ENCODE measurements around the gene ARMC7. TPM values are rescaled to one million over a fixed set of nuclear protein-coding genes. Genes with fewer than 3 reads are reported as not detected.
A peak's percentile ranks its signal among the peaks of the same experiment; 100 is the strongest.

ARMC7 gene
- total RNA-seq, 1 donor from 2014 or later = 2.4 TPM

DNA sequence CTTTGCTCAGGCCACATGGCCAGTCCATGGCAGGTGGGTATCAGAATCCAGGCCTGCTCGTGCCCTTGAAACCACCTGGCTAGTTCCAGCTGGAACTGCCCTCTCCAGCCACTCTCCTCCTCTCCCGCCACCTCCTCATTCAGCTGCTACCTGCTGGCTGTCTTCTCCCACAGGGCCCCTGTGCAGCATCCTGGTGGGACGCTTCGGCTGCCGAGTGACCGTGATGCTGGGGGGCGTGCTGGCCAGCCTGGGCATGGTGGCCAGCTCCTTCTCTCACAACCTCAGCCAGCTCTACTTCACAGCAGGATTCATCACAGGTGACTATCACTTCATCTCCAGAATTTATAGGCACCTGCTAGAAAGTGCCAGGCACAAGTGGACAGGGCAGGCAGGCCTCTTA, 11.9 kb upstream of the ARMC7 start:
- no peak for FAIRE-seq
- no peak for DNase-seq (ENCODE audit: low spot score in 2 of 2)

DNA sequence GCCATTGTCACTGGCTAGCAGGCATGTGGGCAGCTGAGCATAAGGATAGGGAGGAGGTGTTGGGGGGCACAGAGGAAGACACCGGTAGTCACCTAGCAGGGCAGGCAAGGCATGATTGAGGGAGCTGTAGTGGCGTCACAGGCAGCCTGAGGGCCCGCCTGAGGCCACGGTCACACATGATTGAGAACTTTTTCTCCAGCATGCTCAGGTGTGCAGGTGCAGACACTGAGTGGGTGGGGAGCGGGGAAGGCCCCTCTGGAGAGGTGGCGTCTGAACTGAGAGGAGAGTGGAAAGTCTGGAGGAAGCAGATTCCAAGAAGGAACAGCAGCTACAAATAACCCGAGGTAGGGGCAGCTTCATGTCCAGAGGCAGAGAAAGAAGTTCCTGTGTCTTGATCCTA, 10.9 kb upstream of the ARMC7 start:
- DNase-seq (ENCODE audit: low spot score in 2 of 2) (no peak), FAIRE-seq (no peak)

DNA sequence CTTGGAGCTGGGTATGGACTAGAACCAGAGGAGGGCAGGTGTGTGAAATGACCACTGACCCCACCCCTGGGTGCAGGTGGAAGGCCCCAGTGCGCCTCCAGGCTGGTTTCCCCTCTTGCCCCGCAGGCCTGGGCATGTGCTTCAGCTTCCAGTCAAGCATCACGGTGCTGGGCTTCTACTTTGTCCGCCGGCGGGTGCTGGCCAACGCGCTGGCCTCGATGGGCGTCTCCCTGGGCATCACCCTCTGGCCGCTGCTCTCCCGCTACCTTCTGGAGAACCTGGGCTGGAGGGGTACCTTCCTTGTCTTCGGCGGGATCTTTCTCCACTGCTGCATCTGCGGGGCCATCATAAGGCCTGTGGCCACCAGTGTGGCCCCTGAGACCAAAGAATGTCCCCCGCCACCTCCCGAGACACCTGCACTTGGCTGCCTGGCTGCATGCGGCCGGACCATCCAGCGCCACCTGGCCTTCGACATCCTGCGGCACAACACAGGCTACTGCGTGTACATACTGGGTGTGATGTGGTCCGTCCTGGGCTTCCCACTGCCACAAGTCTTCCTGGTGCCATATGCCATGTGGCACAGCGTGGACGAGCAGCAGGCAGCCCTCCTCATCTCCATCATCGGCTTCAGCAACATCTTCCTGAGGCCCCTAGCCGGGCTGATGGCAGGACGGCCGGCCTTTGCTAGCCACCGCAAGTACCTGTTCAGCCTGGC, 9.7 kb upstream of the ARMC7 start:
- FAIRE-seq = no peak
- DNase-seq (ENCODE audit: low spot score in 2 of 2) = no peak

DNA sequence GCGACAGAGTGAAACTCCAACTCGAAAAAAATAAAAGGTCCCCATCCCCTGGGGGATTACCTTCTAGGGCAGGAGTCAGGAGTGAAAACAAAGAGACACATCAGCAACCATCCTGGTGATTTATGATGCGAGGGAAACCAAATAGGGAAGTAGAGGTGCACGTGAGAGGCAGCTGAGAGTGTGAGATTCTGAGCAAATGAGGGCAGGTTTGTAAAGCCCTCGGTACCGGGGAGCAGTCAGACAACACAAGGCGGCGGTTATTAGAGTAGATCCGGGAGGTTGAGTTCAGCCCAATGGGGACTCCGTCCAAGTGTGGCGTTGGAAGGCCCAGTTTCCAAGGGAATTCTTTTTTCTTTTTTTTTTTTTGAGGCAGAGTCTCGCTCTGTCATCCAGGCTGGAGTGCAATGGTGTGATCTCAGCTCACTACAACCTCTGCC, 7.4 kb upstream of the ARMC7 start:
- no peak for DNase-seq (ENCODE audit: low spot score in 2 of 2)
- no peak for FAIRE-seq

DNA sequence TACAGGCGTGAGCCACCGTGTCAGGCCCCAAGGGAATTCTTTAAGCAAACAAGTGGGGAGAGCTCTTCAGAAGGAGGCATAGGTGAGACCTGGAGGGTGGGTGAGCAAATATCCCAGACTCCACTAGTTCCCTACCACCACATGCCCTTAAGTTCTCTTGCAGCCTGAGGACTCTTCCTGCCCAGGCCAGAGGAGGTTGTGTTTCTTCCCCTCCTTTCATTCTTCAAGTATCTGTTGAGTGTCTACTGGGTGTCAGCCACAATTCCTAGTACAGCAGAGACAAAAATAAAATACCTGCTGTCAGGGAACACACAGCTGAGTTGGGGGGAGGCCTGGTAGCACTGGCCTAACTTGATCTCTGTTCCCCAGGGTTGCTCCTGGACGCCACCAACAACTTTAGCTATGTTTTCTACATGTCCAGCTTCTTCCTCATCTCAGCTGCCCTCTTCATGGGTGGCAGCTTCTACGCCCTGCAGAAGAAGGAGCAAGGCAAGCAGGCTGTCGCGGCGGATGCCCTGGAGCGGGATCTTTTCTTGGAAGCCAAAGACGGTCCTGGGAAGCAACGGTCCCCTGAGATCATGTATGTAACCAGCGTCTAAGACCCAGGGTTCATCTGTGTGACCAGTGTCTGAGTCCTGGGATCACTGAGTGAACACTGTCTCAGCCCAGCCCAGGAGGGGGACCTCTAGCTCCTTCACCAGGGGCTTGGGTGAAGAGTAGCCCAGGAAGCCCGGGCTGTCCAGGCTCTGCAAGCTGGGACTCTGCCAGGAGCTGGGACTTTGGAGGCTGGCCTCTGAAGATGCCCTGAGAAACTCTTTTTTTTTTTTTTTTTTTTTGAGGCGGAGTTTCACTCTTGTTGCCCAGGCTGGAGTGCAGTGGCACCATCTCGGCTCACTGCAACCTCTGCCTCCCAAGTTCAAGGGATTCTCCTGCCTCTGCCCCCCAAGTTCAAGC, 5.9 kb upstream of the ARMC7 start:
- FAIRE-seq (no peak), DNase-seq (ENCODE audit: low spot score in 2 of 2) (no peak)

DNA sequence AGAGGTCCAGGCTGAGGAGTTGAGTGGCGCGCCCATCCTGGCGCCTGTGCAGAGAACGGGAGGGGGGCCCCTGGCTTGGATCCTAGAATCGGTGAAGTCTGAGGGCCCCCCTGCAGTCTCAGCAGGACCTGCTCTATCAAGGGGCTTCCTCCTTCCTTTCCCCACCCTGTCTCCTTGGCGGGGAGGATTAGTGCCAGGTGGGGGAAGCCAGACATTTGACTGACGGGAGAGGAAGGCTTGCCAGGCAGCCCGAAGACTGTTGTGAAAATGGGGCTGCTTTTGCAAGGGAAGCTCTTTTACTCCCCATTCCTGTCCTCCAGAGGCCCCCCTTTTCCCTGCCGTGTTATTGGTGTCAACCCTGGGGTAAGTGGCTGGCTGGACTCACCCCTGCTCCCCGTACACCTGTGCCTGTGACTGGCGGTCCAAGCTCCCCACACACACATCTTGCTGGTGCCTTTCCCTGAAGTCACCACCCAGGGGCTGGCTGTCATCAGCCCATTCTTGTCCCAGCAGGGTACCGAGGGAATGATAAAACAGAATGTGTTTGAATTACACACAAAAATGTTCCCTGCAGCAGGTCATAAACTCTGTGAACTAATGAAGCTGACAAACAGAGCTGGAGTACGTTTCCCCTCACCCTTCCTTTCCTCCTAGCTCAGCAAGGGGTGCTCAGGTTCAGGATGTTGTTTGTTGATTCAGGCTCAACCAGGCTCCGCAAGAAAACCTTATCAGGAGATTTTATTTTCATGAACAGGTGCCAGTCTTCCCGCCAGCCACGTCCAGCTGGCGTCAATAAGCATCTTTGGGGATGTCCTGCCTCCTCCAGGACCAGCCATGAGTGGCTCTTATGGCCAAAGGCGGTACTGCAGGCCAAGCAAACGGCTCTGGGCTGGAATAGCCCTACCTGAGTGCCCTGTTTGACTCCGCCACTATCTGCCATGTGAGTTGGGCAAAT, 4.4 kb upstream of the ARMC7 start:
- peak in 1 of 2 donors; percentile 69 for DNase-seq (ENCODE audit: low spot score in 2 of 2)

DNA sequence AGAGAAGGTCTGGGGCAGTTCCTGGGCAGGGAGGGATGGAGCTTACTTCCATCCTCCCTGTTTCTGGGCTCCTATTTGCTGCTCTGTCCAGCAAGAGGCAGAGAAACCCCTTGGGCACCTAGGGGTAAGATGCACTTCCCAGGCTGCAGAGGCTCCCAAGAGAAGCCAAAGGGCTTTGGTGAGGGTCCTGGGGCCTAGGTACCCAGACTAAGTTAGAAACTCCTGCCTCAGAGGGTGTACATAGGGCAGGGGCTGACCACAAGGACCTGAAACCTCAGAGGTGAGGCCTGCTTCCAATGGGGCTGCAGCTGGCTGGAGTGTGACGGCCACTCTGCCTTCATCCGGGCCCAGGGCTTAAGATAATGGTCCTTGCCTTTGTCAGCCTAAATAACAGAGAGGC, 1.6 kb upstream of the ARMC7 start:
- DNase-seq (ENCODE audit: low spot score in 2 of 2) (no peak), FAIRE-seq (no peak)

More for the DNA sequence above, 4.4 kb upstream of the ARMC7 start:
- FAIRE-seq = no peak

DNA sequence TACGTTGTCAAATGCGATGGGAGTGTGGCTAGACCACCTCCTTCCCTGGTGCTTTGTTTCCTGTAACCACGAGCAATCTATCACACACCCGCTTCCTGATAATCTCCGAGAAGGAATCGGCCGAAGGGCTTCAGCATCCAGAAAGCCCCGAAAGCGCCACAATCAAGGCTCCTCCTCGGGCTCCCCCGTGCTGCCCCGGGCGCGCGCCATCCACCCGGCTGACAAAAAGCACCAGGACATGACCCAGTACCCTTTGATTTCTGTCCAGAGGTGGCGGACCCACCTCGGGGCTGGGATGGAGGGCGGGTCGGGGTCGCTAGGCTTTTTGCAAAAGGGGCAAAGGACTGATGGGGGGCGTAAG, 743 bp upstream of the ARMC7 start:
- FAIRE-seq (no peak), DNase-seq (ENCODE audit: low spot score in 2 of 2) (no peak)

DNA sequence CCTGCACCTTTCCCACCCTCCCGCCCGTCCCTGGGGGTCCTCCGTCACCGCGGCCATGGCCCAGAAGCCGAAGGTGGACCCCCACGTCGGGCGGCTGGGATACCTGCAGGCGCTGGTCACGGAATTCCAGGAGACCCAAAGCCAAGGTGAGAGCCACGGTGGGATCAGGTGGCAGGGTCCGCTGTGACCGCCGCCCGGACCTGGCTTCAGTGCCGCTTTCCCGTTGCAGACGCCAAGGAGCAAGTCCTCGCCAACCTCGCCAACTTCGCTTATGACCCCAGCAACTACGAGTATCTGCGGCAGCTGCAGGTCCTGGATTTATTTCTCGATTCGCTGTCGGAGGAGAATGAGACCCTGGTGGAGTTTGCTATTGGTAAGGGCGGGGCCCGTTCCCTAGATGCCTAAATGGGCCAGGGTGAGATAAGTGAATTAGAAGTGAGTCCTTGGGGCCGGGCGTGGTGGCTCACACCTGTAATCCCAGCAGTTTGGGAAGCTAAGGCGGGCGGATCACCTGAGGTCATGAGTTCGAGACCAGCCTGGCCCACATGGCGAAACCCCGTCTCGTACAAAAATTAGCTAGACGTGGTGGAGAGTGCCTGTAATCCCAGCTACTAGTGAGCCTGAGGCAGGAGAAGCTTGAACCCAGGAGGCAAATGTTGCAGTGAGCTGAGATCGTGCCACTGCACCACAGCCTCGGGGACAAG, 617 bp downstream of the ARMC7 start:
- DNase-seq (ENCODE audit: low spot score in 2 of 2) (no peak), FAIRE-seq (no peak)

DNA sequence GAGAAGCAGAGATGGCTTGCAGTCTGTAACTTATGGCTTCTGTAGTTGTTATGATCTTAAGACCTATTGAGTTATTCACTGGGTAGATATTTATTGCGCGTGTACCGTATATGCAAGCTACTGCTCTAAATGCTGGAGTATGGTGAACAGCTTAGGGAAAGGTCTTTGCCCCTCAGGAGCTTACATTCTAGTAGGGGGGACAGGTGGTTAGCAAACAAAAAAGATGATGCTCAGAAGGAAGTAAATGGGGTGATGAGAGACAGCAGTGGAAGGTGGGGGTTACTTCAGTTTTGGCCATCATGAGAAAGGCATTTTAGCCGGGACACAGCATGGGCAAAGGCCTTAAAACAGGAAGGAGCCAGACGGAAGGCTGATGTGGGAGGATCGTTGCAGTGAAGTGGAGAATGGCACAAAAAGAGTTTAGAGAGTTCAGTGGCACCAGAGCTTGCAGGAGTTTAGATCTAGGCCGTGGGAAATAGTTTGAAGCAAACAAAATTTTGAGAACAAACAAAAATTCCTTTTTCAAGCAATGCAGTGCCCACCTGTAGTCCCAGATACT, 2.1 kb downstream of the ARMC7 start:
- FAIRE-seq = no peak

DNA sequence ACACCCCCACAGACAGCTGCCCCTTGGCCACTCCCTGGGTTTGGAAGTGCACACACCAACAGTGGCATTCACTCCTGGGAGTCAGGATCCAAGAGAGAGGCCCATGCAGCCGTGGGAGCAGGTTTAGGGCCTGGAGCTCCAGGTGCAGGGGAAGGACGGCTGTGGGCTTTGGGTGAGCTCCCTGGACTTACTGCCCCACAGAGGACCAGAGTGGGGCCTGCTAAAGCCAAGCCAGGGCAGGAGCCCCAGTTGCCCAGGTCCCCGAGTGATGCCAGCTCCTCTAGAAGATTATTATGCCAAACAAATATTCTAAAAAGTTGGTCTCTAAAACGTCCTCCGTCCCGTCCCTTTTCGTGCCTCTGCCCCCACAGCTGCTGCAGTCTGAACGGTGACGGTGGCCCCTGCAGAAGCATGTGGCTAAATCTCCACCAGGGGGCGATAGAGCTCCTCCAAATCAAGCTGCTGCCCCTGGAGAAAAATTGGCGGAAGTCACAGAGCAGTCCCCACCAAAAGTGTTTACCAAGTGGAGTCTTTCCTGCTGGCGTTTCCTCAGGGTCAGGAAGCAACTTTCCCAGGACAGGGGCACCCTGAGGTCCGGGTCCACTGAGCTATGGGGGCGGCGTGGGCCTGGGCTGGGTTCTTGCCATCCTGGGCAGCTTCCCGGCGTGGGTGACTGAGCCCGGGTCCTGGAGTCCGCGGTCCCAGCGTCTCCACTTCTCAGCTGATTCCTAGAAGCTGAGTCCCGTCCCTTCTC, 4.2 kb downstream of the ARMC7 start:
- DNase-seq (ENCODE audit: low spot score in 2 of 2) (peak; percentile 67 to 81), FAIRE-seq (no peak)

More for the DNA sequence above, 2.1 kb downstream of the ARMC7 start:
- DNase-seq (ENCODE audit: low spot score in 2 of 2) = no peak

DNA sequence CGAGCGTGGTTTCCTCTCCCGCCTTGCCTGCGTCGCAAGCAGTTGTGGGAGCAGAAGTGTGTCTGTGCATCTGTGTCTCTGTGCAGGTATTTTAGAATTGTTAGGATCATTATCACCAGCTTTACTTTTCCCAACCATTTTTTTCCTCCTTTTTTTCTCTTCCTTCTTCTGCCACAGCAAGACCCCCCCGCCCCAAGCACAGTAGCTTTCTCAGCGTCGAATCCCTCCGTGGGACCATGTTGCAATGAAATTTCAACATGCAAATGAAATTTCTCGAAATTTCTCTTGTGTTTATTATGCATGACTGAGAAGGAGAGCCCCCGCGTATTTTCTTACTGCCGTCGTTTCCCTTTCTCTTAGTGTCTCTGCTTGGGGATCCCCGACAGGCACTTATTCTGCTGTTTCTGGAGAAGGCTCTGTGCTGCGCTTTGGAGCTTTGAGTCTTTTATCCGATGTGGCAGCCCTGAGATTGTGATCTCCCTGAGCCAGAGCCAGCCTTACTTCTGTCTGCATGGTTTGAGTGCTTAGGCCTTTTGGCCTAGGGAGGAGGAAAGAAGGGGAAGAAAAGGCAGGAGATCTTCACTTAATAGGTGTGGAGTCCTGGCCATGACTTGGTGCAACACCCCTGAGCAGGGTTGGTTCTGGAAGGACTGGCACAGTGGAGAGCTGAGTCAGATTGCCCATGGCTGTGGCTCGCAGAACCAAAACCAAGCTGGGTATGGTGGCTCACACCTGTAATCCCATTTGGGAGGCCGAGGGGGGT, 5.0 kb downstream of the ARMC7 start:
- DNase-seq (ENCODE audit: low spot score in 2 of 2) (no peak), FAIRE-seq (no peak)

DNA sequence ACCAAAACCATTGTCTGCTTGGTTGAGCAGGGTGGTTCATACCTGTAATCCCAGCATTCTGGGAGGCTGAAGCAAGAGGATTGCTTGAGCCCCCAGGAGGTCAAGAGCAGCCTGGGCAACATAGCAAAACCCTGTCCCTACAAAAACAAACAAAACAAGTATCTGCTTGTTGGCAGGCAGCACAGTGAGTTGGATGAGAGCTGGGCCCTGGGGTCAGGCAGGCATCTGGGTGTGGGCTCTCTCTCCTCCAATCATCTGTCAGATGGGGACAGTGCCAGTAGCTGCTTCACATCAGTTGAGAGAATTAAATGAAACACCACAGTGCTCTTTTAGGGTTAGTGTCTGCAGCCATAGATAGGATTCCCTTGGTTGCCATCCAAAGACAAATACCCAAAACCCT, 5.8 kb downstream of the ARMC7 start:
- DNase-seq (ENCODE audit: low spot score in 2 of 2) (no peak), FAIRE-seq (no peak)

DNA sequence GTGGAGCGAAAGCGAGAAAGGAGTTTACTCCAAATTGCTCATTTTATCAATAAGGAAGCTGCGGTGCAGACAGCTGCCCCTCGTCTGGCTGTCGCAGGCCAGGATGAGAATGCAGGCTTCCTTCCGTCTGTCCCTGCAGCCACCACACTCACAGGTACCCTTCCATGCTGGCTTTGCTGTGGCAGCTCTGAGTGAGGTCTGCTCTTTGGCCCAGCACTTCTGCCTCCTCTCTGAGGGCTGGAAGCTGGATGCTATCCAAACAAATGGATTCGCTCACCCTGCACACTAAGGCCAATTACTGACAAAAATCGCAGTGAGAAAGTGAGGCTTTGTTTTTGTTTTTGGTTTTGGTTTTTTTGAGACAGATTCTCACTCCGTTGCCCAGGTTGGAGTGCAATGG, 7.0 kb downstream of the ARMC7 start:
- no peak for FAIRE-seq

DNA sequence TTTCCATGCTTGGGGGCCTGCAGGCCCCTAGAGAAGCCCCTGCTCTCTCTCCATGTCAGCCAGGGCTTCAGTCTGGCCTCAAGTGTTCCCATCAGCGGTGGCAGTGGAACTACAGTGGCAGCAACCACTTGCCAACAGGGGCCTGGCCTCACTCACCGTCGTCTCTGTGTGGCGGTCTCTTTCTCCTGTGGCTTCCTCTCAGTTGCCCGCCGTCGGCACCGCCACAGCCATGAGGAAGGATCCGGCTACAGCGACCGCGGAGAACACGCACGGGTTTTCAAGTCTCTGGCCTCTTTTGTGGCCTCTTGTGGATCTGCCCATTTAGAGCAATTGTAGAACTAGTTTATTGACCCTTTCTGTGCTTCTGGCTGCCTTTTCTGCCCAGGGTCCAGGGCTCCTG, 8.5 kb downstream of the ARMC7 start:
- FAIRE-seq (no peak), DNase-seq (ENCODE audit: low spot score in 2 of 2) (no peak)

More for the DNA sequence above, 7.0 kb downstream of the ARMC7 start:
- no peak for DNase-seq (ENCODE audit: low spot score in 2 of 2)

DNA sequence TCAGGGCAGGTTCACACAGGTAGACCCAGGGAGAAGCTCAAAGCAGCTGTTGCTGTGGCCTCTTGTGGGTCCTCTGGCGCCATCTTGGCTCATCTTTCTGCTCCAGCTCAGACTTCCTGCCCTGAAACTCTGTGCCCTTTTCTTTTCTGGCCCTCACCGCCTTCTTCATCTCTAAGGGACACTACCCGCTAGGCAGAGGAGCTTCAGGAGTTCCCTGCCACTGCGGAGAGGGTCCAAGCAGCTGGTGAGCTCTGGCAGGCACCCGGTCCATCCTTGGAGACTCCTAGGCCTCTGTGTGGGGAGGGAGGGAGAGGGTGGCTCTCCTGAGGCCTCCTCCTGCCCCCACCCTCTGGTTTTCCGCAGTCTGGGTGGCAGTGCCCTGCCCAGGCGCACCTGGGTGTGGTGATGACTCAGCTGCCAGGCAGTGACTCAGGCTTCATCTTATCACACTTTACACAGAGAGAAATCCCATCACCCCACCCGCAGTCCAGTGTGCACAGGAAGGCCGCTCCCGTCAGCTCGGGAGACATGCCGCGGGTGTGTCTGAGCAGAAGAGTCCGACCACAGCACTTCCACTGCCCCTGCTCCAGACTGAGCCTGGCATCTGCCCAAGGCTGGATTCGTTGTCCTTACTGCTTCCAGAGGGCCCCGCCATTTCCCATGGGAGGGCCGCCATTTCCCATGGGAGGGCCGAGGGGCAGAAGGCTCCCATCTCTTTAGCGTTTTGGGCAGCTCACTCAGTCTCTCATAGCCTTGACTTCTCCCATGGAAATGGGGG, 14.5 kb downstream of the ARMC7 start:
- DNase-seq (ENCODE audit: low spot score in 2 of 2) (no peak), FAIRE-seq (no peak)

DNA sequence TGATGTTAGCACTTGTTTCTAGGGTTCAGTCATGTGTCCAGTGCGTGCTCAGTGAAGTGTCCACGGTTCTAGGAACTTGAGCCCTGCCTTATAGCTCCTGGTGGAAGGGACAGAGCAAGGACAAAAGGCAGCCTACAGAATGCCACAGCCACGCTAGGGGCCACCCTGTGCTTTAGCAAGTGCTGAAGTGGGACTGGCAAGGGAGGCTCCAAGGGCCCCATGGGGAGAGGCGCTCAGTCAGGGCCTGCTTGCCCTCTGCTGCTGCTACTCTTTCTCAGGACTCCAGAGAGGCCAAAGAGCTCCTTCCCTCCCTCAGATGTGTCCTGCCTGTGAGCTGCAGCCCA, 15.0 kb downstream of the ARMC7 start:
- FAIRE-seq (no peak), DNase-seq (ENCODE audit: low spot score in 2 of 2) (no peak)

DNA sequence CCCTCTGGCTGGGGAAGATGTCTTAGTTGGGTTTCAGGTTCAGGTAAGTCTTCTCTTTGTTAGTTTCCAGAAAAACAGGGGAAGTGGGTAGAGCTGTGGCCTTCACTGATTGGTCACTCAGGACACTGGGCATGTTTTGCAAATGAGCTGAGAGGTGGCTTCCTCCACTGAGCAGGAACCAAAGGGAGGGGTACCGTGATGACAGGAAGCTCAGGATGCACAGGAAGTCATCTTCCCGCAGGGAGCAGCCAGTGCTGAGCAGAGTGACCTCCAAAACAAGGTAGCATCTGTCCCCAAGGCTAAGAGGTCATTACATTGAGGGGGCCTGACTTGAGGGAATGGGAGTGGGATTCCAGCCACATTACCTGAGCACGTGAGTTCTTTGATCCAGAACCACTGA, 16.2 kb downstream of the ARMC7 start:
- no peak for DNase-seq (ENCODE audit: low spot score in 2 of 2)
- FAIRE-seq = no peak

All from frontal cortex (tissue), 4 donors.